H1 (cell line): ENCODE data around the gene PTX3. TPM values are rescaled to one million over a fixed set of nuclear protein-coding genes. Genes with fewer than 3 reads are reported as not detected.

ENCODE experiments used
- BRCA1 ChIP-seq: IDR thresholded peaks from 2 replicates; pipeline ENCODE4 v1.6.1; 2012; ENCODE audit warnings: low read depth, low read length, improper control_type of control experiment
- CBX5 ChIP-seq: fragments of 300-800, 300-1000 bp; sonication (generic); IDR thresholded peaks from 2 replicates; pipeline ENCODE4 v1.7.1; 2016; ENCODE audit warnings: antibody characterized with exemption, low read length, low read depth
- CBX8 ChIP-seq: fragments of 300-800, 300-1000 bp; sonication (generic); IDR thresholded peaks from 2 replicates; pipeline ENCODE4 v1.7.1; 2016; ENCODE audit warnings: low read depth, low read length, borderline replicate concordance
- CHD2 ChIP-seq: IDR thresholded peaks from 2 replicates; pipeline ENCODE4 v1.6.1; 2012; ENCODE audit warnings: low read length, improper control_type of control experiment
- JUN ChIP-seq: IDR thresholded peaks from 2 replicates; pipeline ENCODE4 v1.6.1; 2011; ENCODE audit warnings: low read depth, mild to moderate bottlenecking, improper control_type of control experiment, low read length
- POLR2A ChIP-seq, 2 experiments: IDR thresholded peaks; 1 replicate in 1 of 2; 2 replicates in 1 of 2; pipeline ENCODE4 v1.6.1; 2011; ENCODE audit warnings: low read depth in 2 of 2, low read length in 2 of 2, mild to moderate bottlenecking in 2 of 2; ENCODE audit errors: control extremely low read depth in 1 of 2
- POLR2AphosphoS5 ChIP-seq: IDR thresholded peaks from 2 replicates; pipeline ENCODE4 v1.6.1; 2011; ENCODE audit warnings: low read depth, low read length
- SAP30 ChIP-seq: fragments of 300-600 bp; sonication (generic); IDR thresholded peaks from 2 replicates; pipeline ENCODE4 v1.7.1; 2012; ENCODE audit warnings: low read length, moderate library complexity, mild to moderate bottlenecking, inconsistent platforms; ENCODE audit not compliant: insufficient read depth, insufficient replicate concordance
- SIRT6 ChIP-seq: IDR thresholded peaks from one replicate; pipeline ENCODE4 v1.7.1; 2012; ENCODE audit warnings: low read length, inconsistent platforms
- ZNF274 ChIP-seq: IDR thresholded peaks from 2 replicates; pipeline ENCODE4 v1.7.0; 2012; ENCODE audit warnings: low read length, borderline replicate concordance; ENCODE audit errors: extremely low read depth
- polyA plus RNA-seq, 7 experiments: library from polyadenylated mRNA; depleted of rRNA in 3 of 7; stranded (reverse) in 5 of 7; unstranded in 2 of 7; fragments of >200 nt in 5 of 7; fragments of 200-250 nt in 2 of 7; gene quantifications; 1 replicate in 5 of 7; 2 replicates in 1 of 7; 4 replicates in 1 of 7; pipeline versions ENCODE4 v1.2.1 to v1.2.3, GENCODE V29; 2011 to 2013; ENCODE audit warnings: missing spikeins in 2 of 7, mixed read lengths in 2 of 7
- total RNA-seq: library from RNA; stranded (reverse); fragmentation: NEBNext Ultra II Directional; extraction: Animal tissue kit (Norgen Biotek cat#: 25700); gene quantifications from 2 replicates; pipeline ENCODE4 v1.2.1, GENCODE V29; 2021
- TF ChIP-seq, protein P1 (sequence below): fragments of 300-600 bp; sonication (generic); IDR thresholded peaks from 2 replicates; pipeline ENCODE4 v1.7.1; 2012; ENCODE audit warnings: low read length, moderate library complexity, mild to moderate bottlenecking, inconsistent platforms; ENCODE audit not compliant: insufficient replicate concordance

The PTX3 gene
- total and polyA plus RNA-seq, 2 of the 8 experiments (the other 6 are each of a cell fraction or from before 2014, with no cell fraction given): 1.2 to 1.7 TPM

DNA sequence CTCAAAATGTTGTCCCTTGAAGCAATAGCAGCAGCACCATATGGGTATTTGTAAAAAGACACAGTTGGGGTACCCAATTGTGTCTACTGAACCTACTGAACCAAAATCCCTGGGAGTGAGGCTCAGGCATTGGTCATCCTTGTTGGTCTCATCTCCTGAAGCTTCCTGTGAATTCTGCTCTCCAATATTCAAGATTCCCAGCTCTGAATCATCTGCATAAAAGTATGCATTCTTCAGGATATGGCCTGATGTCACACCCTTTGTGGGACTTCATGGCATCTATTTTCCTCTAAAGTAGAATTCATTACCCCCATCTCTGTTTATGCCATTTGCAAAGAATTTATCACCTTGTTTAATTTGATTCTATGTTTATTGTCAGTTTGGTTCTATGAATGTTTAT is 13.3 kb upstream of the PTX3 start (continued):
- TF ChIP-seq, protein P1, sequence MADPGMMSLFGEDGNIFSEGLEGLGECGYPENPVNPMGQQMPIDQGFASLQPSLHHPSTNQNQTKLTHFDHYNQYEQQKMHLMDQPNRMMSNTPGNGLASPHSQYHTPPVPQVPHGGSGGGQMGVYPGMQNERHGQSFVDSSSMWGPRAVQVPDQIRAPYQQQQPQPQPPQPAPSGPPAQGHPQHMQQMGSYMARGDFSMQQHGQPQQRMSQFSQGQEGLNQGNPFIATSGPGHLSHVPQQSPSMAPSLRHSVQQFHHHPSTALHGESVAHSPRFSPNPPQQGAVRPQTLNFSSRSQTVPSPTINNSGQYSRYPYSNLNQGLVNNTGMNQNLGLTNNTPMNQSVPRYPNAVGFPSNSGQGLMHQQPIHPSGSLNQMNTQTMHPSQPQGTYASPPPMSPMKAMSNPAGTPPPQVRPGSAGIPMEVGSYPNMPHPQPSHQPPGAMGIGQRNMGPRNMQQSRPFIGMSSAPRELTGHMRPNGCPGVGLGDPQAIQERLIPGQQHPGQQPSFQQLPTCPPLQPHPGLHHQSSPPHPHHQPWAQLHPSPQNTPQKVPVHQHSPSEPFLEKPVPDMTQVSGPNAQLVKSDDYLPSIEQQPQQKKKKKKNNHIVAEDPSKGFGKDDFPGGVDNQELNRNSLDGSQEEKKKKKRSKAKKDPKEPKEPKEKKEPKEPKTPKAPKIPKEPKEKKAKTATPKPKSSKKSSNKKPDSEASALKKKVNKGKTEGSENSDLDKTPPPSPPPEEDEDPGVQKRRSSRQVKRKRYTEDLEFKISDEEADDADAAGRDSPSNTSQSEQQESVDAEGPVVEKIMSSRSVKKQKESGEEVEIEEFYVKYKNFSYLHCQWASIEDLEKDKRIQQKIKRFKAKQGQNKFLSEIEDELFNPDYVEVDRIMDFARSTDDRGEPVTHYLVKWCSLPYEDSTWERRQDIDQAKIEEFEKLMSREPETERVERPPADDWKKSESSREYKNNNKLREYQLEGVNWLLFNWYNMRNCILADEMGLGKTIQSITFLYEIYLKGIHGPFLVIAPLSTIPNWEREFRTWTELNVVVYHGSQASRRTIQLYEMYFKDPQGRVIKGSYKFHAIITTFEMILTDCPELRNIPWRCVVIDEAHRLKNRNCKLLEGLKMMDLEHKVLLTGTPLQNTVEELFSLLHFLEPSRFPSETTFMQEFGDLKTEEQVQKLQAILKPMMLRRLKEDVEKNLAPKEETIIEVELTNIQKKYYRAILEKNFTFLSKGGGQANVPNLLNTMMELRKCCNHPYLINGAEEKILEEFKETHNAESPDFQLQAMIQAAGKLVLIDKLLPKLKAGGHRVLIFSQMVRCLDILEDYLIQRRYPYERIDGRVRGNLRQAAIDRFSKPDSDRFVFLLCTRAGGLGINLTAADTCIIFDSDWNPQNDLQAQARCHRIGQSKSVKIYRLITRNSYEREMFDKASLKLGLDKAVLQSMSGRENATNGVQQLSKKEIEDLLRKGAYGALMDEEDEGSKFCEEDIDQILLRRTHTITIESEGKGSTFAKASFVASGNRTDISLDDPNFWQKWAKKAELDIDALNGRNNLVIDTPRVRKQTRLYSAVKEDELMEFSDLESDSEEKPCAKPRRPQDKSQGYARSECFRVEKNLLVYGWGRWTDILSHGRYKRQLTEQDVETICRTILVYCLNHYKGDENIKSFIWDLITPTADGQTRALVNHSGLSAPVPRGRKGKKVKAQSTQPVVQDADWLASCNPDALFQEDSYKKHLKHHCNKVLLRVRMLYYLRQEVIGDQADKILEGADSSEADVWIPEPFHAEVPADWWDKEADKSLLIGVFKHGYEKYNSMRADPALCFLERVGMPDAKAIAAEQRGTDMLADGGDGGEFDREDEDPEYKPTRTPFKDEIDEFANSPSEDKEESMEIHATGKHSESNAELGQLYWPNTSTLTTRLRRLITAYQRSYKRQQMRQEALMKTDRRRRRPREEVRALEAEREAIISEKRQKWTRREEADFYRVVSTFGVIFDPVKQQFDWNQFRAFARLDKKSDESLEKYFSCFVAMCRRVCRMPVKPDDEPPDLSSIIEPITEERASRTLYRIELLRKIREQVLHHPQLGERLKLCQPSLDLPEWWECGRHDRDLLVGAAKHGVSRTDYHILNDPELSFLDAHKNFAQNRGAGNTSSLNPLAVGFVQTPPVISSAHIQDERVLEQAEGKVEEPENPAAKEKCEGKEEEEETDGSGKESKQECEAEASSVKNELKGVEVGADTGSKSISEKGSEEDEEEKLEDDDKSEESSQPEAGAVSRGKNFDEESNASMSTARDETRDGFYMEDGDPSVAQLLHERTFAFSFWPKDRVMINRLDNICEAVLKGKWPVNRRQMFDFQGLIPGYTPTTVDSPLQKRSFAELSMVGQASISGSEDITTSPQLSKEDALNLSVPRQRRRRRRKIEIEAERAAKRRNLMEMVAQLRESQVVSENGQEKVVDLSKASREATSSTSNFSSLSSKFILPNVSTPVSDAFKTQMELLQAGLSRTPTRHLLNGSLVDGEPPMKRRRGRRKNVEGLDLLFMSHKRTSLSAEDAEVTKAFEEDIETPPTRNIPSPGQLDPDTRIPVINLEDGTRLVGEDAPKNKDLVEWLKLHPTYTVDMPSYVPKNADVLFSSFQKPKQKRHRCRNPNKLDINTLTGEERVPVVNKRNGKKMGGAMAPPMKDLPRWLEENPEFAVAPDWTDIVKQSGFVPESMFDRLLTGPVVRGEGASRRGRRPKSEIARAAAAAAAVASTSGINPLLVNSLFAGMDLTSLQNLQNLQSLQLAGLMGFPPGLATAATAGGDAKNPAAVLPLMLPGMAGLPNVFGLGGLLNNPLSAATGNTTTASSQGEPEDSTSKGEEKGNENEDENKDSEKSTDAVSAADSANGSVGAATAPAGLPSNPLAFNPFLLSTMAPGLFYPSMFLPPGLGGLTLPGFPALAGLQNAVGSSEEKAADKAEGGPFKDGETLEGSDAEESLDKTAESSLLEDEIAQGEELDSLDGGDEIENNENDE: no peak
- TF ChIP-seq BRCA1 (no peak), SAP30 (no peak), SIRT6 (no peak), POLR2AphosphoS5 (no peak), POLR2A (IDR thresholded peaks at IDR 0.05; ENCODE audit: control extremely low read depth in 1 of 2, low read depth in 2 of 2, low read length in 2 of 2) (no peak), CHD2 (no peak), CBX5 (no peak), ZNF274 (no peak), CBX8 (no peak), JUN (no peak)
